GM12873 (cell line): ENCODE data around the gene BEAN1.
A peak's percentile ranks its signal among the peaks of the same experiment; 100 is the strongest.

Experiments used
- TF ChIP-seq, protein P1 (sequence below): IDR thresholded peaks from 2 replicates; pipeline ENCODE4 v1.5.1; 2012; ENCODE audit warnings: low read depth, mild to moderate bottlenecking, moderate library complexity, low read length, control low read depth; ENCODE audit not compliant: insufficient read depth; ENCODE audit errors: missing control alignments

Gene BEAN1

DNA sequence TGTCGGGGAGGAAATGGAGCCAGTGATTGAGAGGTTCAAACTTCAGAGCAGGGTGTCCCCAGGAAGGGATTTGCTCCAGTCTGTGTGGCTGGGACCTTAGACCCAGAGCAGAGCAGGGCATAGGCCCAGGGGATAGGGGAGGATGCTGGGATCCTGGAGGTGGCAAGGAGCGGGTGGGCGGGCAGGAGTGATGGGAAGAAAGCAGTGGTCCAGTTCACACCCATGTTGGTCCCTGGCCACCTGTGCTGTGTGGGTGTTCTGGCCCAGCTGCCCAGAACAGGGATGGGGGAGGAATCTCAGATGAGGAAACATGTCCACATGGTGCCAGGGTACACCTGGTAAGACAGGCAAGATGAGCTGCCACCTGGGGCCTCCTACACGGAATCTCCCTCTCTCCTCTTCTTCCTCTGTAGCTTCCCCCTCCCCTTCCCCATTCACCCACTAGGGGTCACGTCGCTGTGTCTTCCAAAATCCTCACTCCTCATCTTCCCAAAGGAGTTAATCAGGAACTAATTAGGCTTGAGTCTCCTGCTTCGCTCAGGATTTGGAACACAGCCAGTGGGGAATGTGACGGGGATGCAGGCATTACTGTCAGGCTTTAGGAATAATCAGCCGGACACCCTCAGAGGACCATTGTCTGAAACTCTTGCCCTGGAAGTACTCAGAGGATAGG is 2.3 kb downstream of the BEAN1 start:
- TF ChIP-seq, protein P1, sequence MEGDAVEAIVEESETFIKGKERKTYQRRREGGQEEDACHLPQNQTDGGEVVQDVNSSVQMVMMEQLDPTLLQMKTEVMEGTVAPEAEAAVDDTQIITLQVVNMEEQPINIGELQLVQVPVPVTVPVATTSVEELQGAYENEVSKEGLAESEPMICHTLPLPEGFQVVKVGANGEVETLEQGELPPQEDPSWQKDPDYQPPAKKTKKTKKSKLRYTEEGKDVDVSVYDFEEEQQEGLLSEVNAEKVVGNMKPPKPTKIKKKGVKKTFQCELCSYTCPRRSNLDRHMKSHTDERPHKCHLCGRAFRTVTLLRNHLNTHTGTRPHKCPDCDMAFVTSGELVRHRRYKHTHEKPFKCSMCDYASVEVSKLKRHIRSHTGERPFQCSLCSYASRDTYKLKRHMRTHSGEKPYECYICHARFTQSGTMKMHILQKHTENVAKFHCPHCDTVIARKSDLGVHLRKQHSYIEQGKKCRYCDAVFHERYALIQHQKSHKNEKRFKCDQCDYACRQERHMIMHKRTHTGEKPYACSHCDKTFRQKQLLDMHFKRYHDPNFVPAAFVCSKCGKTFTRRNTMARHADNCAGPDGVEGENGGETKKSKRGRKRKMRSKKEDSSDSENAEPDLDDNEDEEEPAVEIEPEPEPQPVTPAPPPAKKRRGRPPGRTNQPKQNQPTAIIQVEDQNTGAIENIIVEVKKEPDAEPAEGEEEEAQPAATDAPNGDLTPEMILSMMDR, result peak; percentile 8

GRCh38 chr16:66430214-66430613 is 3.1 kb downstream of the BEAN1 start:
- TF ChIP-seq, protein P1, result no peak

- TF ChIP-seq, protein P1, result no peak
Measured at GRCh38 chr16:66431760-66432159, 4.7 kb downstream of the BEAN1 start.

DNA sequence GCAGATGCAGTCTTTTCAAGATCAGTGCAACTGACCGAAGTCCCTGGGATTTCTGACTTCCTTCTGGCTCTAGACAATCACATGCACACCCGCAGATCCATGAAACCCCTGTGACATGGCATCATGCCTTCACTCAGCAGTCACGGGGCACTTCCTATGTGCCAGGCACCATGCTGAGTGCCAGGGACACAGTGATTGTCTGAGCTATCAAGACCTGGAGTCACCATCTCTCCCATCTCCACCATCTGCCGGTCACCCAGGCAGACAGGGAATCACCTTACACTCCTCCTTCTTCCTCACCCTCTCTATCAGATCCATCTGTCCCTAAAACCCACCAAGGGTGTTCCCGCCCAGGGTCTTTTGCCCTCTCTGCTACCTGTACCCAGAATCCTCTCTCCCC is 5.3 kb downstream of the BEAN1 start:
- TF ChIP-seq, protein P1, result no peak

DNA sequence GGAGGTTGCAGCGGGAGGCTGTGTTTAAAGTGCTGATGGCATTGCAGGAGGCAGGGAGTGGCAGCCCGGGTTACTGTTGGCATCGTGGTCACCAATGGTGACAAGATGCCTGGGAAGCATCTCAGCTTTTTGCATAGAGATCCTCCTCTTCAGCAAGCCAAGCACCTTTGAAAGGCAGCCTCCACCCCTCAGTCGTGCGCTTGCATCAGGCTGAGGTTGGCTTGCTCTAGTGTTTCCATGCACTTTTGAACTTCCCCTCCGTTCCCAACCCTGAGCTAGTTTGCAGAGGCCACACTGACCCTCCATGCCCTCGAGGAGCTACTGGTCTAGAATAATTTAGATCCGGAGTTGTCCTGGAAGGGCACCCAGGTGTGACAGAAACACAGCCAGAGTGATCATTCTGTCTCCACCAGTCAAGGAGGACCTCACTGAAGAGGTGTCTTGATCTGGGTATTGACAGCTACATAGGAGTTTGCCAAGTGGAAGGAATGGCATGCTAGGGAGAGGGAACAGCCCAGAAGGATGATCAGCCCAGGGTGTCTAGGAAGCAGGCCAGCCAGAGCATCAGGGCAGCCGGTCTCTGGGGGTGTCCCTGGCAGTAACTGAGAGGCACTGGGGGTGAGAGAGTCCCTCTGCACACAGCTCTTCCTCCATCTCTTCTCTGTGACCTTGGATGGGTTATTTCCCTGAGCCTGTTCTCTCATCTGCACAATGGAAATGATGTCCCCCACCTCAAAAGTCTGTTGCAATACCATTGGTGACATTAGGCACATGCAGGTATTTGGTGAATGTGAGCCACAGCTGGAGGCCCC is 7.7 kb downstream of the BEAN1 start:
- TF ChIP-seq, protein P1, result no peak

- TF ChIP-seq, protein P1, result no peak
Measured at GRCh38 chr16:66435896-66436295, 8.8 kb downstream of the BEAN1 start.

GRCh38 chr16:66437391-66437945 is 10.4 kb downstream of the BEAN1 start:
- TF ChIP-seq, protein P1, result no peak
